Fibroblast of lung (primary cell): ENCODE measurements around the gene EWSR1. TPM values are rescaled to one million over a fixed set of nuclear protein-coding genes. Genes with fewer than 3 reads are reported as not detected.

ENCODE experiments used
- DNase-seq, 2 donors: peaks; one replicate each; pipeline versions ENCODE4 v3.0.0 to v3.0.0-alpha.2; 2010; ENCODE audit warnings: low read depth in 2 of 2
- H2AFZ ChIP-seq: 2 replicates; pipeline ENCODE4 v1.5.1; 2012; ENCODE audit warnings: low read length, control low read depth, inconsistent platforms
- H3K27ac ChIP-seq: 2 replicates; pipeline ENCODE4 v1.5.1; 2011; ENCODE audit warnings: low read length, control low read depth; ENCODE audit not compliant: insufficient read depth
- H3K27me3 ChIP-seq: 2 replicates; pipeline ENCODE4 v1.5.1; 2011; ENCODE audit warnings: mild to moderate bottlenecking, low read length; ENCODE audit not compliant: control insufficient read depth, insufficient read depth
- H3K36me3 ChIP-seq: 2 replicates; pipeline ENCODE4 v1.5.1; 2011; ENCODE audit warnings: low read length; ENCODE audit not compliant: control insufficient read depth, insufficient read depth
- H3K4me1 ChIP-seq: 2 replicates; pipeline ENCODE4 v1.5.1; 2011; ENCODE audit warnings: low read length; ENCODE audit not compliant: control insufficient read depth, insufficient read depth; ENCODE audit errors: extremely low read depth
- H3K4me2 ChIP-seq: 2 replicates; pipeline ENCODE4 v1.5.1; 2011; ENCODE audit warnings: low read length, control low read depth; ENCODE audit not compliant: insufficient read depth; ENCODE audit errors: extremely low read depth
- H3K4me3 ChIP-seq, 4 experiments: fragments of 200-600 bp in 1 of 4; sonication (generic) in 1 of 4; replicated peaks in 1 of 4; 2 replicates each; pipeline ENCODE4 v1.5.1; 2011 to 2016; ENCODE audit warnings: low read length in 4 of 4, low read depth in 3 of 4, mild to moderate bottlenecking in 3 of 4, control low read depth in 2 of 4, inconsistent platforms in 1 of 4, mixed read lengths in 1 of 4; ENCODE audit not compliant: insufficient read depth in 1 of 4; ENCODE audit errors: control extremely low read depth in 1 of 4
- H3K79me2 ChIP-seq: 2 replicates; pipeline ENCODE4 v1.5.1; 2012; ENCODE audit warnings: mild to moderate bottlenecking, low read length, inconsistent platforms; ENCODE audit not compliant: control insufficient read depth, insufficient read depth
- H3K9ac ChIP-seq: 2 replicates; pipeline ENCODE4 v1.5.1; 2011; ENCODE audit warnings: mild to moderate bottlenecking, low read length, control low read depth; ENCODE audit not compliant: insufficient read depth
- H3K9me3 ChIP-seq: 2 replicates; pipeline ENCODE4 v1.5.1; 2012; ENCODE audit warnings: low read depth, low read length; ENCODE audit not compliant: control insufficient read depth, insufficient read depth
- H4K20me1 ChIP-seq: 2 replicates; pipeline ENCODE4 v1.5.1; 2011; ENCODE audit warnings: low read length; ENCODE audit not compliant: control insufficient read depth, insufficient read depth; ENCODE audit errors: extremely low read depth
- CTCF ChIP-seq, 2 donors: IDR thresholded peaks in 1 of 2; conservative IDR thresholded peaks in 1 of 2; 1 replicate in 1 of 2; 2 replicates in 1 of 2; pipeline ENCODE4 v1.5.1; 2011 to 2012; ENCODE audit warnings: low read length in 2 of 2, control low read depth in 1 of 2, inconsistent platforms in 1 of 2, low read depth in 1 of 2, mild to moderate bottlenecking in 1 of 2
- EZH2 ChIP-seq: IDR thresholded peaks from 2 replicates; pipeline ENCODE4 v1.5.1; 2012; ENCODE audit warnings: low read length, control low read depth, mild to moderate bottlenecking; ENCODE audit errors: missing control alignments
- polyA plus RNA-seq, 2 donors: library from polyadenylated mRNA; depleted of rRNA in 1 of 2; stranded (reverse) in 1 of 2; unstranded in 1 of 2; fragments of >200 nt; gene quantifications; 2 replicates each; pipeline ENCODE4 v1.2.1, GENCODE V29; 2011 to 2012; ENCODE audit warnings: missing spikeins in 1 of 2
- total RNA-seq: library from RNA; depleted of rRNA; stranded (reverse); fragments of >200 nt; gene quantifications from 2 replicates; pipeline ENCODE4 v1.2.1, GENCODE V29; 2014

The EWSR1 gene
- total and polyA plus RNA-seq, 2 donors (not counting 1 experiment from before 2014, with no cell fraction given), result 150 to 172 TPM

- H3K9ac ChIP-seq, result no peak overlapping the region
- peaks cover 24% of the 10 kb centered on the region for H3K36me3 ChIP-seq
- no peak for DNase-seq
- no peaks in the 10 kb centered on the region for H4K20me1 ChIP-seq
- no peak overlapping the region for H3K4me3 ChIP-seq
- no peaks in the 10 kb centered on the region for H3K9me3 ChIP-seq
- H3K27ac ChIP-seq, result no peak overlapping the region
- TF ChIP-seq EZH2 (no peak), CTCF (conservative IDR thresholded peaks at IDR 0.05 in 1 of 2, IDR thresholded peaks at IDR 0.05 in 1 of 2; ENCODE audit: low read depth in 1 of 2, low read length in 2 of 2) (no peak)
- H3K4me1 ChIP-seq, result no peaks in the 10 kb centered on the region
- no peaks in the 10 kb centered on the region for H3K79me2 ChIP-seq
- H3K27me3 ChIP-seq, result no peaks in the 10 kb centered on the region
- no peak overlapping the region for H2AFZ ChIP-seq
- H3K4me2 ChIP-seq, result no peak overlapping the region
These were observed 68.9 kb downstream of the EWSR1 start for GRCh38 chr22:29336751-29337490.

GRCh38 chr22:29337631-29338284, 69.7 kb downstream of the EWSR1 start:
- Histone ChIP-seq H3K9ac (no peak overlapping the region), H3K9me3 (no peaks in the 10 kb centered on the region), H3K4me2 (no peak overlapping the region), H3K36me3 (peaks cover 29% of the 10 kb centered on the region), H4K20me1 (no peaks in the 10 kb centered on the region), H3K27me3 (no peaks in the 10 kb centered on the region), H3K4me3 (no peak overlapping the region), H3K4me1 (no peaks in the 10 kb centered on the region), H3K79me2 (no peaks in the 10 kb centered on the region), H2AFZ (no peak overlapping the region), H3K27ac (no peak overlapping the region)
- TF ChIP-seq CTCF (conservative IDR thresholded peaks at IDR 0.05 in 1 of 2, IDR thresholded peaks at IDR 0.05 in 1 of 2; ENCODE audit: low read depth in 1 of 2, low read length in 2 of 2) (no peak), EZH2 (no peak)
- no peak for DNase-seq

- no peak for DNase-seq
- TF ChIP-seq CTCF (conservative IDR thresholded peaks at IDR 0.05 in 1 of 2, IDR thresholded peaks at IDR 0.05 in 1 of 2; ENCODE audit: low read depth in 1 of 2, low read length in 2 of 2), result no peak
- no peak for TF ChIP-seq EZH2
- Histone ChIP-seq H3K4me3 (no peak overlapping the region), H3K79me2 (no peaks in the 10 kb centered on the region), H4K20me1 (no peaks in the 10 kb centered on the region), H3K4me1 (no peaks in the 10 kb centered on the region), H3K4me2 (no peak overlapping the region), H2AFZ (no peak overlapping the region), H3K36me3 (peaks cover 33% of the 10 kb centered on the region), H3K27ac (no peak overlapping the region), H3K27me3 (no peaks in the 10 kb centered on the region), H3K9ac (no peak overlapping the region), H3K9me3 (no peaks in the 10 kb centered on the region)
These were observed 70.3 kb downstream of the EWSR1 start for GRCh38 chr22:29338398-29338797.
